HG03460 (cell line): ENCODE results near the gene ARHGAP21.
"Not testable (repeated sequence)": the region's sequence is repeated elsewhere in the genome, so short reads cannot be mapped to it uniquely, and the experiment has no call there.

Experiments used
- ATAC-seq: cut with Tn5 transposase; IDR thresholded peaks from one replicate; pipeline ENCODE4 v1.9.1; 2021; ENCODE audit not compliant: unreplicated experiment

Gene ARHGAP21

DNA sequence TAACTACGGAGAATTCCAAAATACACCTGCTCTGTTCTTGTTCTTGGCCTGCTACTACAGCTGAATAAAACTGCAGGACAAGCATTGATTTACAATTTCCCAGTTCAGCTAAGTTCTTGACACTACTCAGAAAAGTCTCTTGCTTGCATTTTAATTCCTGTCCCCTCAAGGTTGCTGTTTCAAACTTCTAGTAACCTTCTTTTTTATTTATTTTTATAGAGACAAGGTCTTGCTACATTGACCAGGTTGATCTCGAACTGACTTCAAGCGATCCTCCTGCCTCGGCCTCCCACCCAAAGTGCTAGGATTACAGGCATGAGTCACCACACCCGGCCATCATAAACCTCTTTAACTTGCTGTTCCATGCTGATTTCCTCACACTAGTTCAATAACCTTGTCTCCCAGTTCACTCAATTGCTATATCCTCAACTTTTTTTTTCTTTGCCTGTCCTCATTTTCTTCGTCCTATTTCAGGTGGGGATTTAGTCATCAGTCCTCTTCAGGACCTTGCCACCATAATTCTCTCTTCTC, 79.9 kb downstream of the ARHGAP21 start:
- ATAC-seq, result no peak

GRCh38 chr10:24642921-24643678, 80.6 kb downstream of the ARHGAP21 start:
- peak; percentile 83 for ATAC-seq

DNA sequence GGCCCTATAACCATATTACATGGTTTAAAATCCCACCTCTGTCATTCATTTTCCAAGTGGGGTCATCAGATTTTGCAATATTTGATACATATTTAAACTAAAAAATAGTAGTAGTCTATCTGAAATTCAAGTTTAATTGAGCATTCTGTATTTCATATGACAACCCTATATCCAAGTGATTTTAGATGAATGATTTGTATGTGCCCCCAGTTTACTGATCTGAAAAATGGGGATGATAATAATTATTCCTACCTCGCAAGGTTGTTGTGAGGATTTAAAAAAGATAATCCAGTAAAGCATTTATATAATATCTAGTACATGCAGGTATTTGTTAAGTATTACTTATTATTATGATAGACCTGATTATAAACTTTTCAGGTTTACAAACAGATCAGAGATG, 84.6 kb downstream of the ARHGAP21 start:
- no peak for ATAC-seq

DNA sequence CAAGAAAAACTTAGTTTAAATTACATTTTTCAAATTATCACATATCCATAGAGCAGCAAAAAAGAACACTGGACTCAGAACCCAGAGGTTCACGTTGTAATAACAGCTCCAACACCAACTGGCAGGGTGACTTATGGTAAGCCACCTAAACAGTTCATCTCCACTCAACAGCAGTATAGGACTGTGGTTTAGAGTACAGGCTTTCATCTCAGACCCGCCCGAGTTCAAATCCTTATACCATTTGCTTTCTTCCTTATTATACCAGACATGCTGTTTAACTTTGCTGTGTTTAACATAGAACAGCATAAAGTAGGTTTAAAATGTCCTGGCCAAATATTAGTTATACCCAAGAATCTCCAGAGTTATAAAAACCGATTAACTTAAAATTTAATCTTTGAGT, 97.9 kb downstream of the ARHGAP21 start:
- no peak for ATAC-seq

GRCh38 chr10:24623383-24623782, 100.3 kb downstream of the ARHGAP21 start:
- ATAC-seq, result no peak

DNA sequence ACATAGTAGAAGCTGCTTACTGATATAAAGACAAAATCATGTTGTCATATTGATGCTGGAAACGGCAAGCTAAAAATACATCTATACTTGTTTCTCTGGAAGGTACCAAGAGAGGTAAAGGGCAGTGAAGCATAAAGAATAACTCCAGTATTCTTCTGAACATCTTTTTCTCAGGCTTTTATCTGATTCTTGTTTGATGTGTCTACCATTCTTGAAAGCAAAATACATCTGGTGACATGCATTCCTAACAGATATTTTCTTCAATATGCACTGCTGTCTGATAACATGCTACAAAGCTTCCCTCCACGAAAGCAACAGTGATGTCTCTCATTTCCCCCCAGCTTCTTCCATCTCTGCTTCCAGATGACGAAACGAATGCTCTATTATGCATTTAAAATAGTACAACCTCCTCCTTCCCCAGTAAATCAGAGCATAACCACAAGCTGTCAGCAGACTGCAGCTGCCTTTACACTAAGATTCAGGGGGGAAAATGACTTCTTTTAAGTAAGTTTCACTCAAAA, 100.8 kb downstream of the ARHGAP21 start:
- no peak for ATAC-seq

GRCh38 chr10:24621035-24621795, 102.5 kb downstream of the ARHGAP21 start:
- ATAC-seq, result not testable (repeated sequence)

GRCh38 chr10:24619994-24620310, 103.7 kb downstream of the ARHGAP21 start:
- ATAC-seq, result not testable (repeated sequence)

- not testable (repeated sequence) for ATAC-seq
Measured at GRCh38 chr10:24619291-24619993, 104.2 kb downstream of the ARHGAP21 start.

- ATAC-seq, result no peak
Measured at GRCh38 chr10:24618401-24618800, 105.3 kb downstream of the ARHGAP21 start.

DNA sequence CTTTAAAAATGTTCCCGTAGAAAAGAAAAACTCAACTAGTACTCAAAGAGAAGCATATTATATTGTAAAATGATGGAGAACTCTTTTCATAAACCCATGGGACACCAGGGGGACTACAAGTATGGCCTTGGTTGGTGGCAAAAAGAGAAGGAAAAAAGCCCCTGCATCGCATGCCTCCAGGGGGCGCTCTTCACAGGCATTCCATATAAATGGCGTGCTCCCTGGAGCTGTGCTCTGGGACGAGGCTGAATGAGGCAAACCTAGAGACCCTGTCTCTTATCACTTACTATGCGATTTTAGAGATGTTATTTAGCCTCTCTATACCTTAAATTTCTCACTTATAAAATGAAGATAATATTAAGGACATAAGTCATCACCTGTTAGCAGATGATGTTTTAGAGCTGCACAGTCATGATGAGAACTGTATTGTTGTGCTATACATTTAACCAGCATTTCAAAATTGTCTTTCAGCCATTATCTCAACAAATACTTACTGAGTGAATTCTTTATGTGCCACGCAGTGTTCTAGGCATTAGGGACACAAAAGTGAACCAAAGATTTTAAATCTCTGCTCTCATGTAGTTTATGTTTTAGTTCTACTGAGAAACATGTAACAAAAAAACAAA, 105.8 kb downstream of the ARHGAP21 start:
- ATAC-seq, result no peak

DNA sequence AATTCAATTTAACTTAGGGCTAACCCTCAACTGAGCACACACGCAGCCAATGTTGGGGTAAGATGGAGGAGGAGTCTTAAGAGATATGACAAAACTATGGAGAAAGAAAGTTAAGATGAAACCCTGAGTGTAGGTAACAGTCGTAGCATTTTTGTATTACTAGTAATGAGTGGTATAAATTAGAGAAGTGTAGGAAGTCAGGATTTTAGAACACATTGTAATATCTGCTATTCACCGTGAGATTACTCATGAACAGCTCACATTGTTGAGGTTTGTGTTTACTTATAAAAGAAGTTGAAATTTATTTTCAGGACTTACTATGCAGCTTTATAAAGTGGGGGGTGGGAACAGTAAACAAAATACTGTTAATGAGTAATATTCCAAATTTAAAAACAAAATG, 107.2 kb downstream of the ARHGAP21 start:
- ATAC-seq, result no peak

GRCh38 chr10:24606021-24606420, 117.7 kb downstream of the ARHGAP21 start:
- ATAC-seq, result no peak

GRCh38 chr10:24605141-24605540, 118.5 kb downstream of the ARHGAP21 start:
- no peak for ATAC-seq

GRCh38 chr10:24603333-24603732, 120.4 kb downstream of the ARHGAP21 start:
- ATAC-seq, result no peak

GRCh38 chr10:24597961-24598360, 125.7 kb downstream of the ARHGAP21 start:
- no peak for ATAC-seq

GRCh38 chr10:24597426-24597825, 126.3 kb downstream of the ARHGAP21 start:
- ATAC-seq, result no peak

GRCh38 chr10:24596217-24596930, 127.3 kb downstream of the ARHGAP21 start:
- no peak for ATAC-seq

DNA sequence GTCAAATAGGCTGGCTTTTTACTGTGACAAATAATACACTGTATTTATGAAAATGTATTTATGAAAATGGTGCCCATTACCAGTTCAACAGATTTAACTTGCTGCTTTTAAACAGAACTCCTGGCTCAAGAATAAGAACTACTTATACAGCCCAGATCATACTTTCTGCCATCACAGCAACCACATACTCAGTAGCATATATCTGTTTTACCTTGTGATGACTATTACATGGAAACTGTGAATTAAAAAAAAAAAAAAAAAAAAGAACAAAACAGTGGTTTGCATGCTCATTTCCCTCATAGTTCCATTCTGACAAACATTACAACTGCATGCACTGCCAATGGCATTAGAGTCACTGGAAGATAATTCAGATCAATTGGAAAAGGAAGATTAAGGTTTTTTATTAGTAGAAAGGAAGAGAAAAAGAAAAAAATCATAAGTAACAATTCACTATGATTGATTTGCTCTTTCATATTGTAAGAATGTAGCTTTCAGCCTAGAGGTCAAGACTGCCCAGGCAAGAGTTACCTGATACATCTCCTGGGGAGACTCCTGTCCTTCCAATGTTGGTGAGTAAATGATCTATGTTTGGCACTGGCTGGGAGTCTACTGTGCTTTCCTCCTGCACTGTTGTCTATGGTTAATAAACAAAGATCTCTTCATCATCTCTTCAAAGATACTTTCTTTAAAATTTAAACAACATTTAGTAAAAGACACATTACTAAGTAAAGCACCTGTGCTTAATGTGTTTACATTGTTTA, 132.8 kb downstream of the ARHGAP21 start:
- no peak for ATAC-seq

- no peak for ATAC-seq
Measured at GRCh38 chr10:24589265-24589664, 134.4 kb downstream of the ARHGAP21 start.
